Tongue (tissue), 2 donors: ENCODE data around the gene CIDEA. TPM values are rescaled to one million over a fixed set of nuclear protein-coding genes. Genes with fewer than 3 reads are reported as not detected.

Source experiments
- DNase-seq: peaks from one replicate; pipeline ENCODE4 v3.0.0-alpha.2; 2015
- total RNA-seq: library from RNA; depleted of rRNA; stranded (reverse); fragments of >200 nt; gene quantifications from one replicate; pipeline ENCODE4 v1.2.3, GENCODE V29; 2014

Gene CIDEA
- total RNA-seq, 1 donor from 2014 or later, result not detected

- DNase-seq, result no peak
Measured at GRCh38 chr18:12301263-12302005, 47.3 kb downstream of the CIDEA start.

GRCh38 chr18:12302391-12303147 is 48.4 kb downstream of the CIDEA start:
- DNase-seq, result no peak

GRCh38 chr18:12304351-12305210 is 50.4 kb downstream of the CIDEA start:
- DNase-seq, result peak; percentile 81

GRCh38 chr18:12305211-12305610 is 51.0 kb downstream of the CIDEA start:
- no peak for DNase-seq

- no peak for DNase-seq
Measured at GRCh38 chr18:12305930-12306629, 51.9 kb downstream of the CIDEA start.

- peak; percentile 78 for DNase-seq
Measured at GRCh38 chr18:12306752-12307700, 52.9 kb downstream of the CIDEA start.

GRCh38 chr18:12307701-12308385 is 53.7 kb downstream of the CIDEA start, which contains the start of gene TUBB6:
TSS of gene TUBB6 (plus strand) at chr18:12308241. CDS start at chr18:12308293, 52 bp downstream.
- peak; percentile 87 for DNase-seq

GRCh38 chr18:12308386-12309100 is 54.4 kb downstream of the CIDEA start:
- DNase-seq, result peak; percentile 86

GRCh38 chr18:12309683-12310198 is 55.6 kb downstream of the CIDEA start:
- DNase-seq, result no peak

- DNase-seq, result no peak
Measured at GRCh38 chr18:12310762-12311161, 56.6 kb downstream of the CIDEA start.

GRCh38 chr18:12312976-12313375 is 58.8 kb downstream of the CIDEA start:
- no peak for DNase-seq

GRCh38 chr18:12313530-12314245 is 59.5 kb downstream of the CIDEA start:
- no peak for DNase-seq

- no peak for DNase-seq
Measured at GRCh38 chr18:12314591-12315305, 60.6 kb downstream of the CIDEA start.

GRCh38 chr18:12315490-12315889 is 61.3 kb downstream of the CIDEA start:
- DNase-seq, result no peak

GRCh38 chr18:12315911-12316310 is 61.8 kb downstream of the CIDEA start:
- no peak for DNase-seq

GRCh38 chr18:12317664-12318333 is 63.6 kb downstream of the CIDEA start:
- DNase-seq, result peak; percentile 70

GRCh38 chr18:12318334-12318697 is 64.2 kb downstream of the CIDEA start:
- DNase-seq, result no peak
